GM12878 (cell line): Measurements from ENCODE around the gene KDM2A. TPM values are rescaled to one million over a fixed set of nuclear protein-coding genes. Genes with fewer than 3 reads are reported as not detected.
A peak's percentile ranks its signal among the peaks of the same experiment; 100 is the strongest.

Experiments used
- ATAC-seq: fragments of 200-7000 bp; cut with Tn5 transposase; 3 replicates; pipeline ENCODE4 v1.9.1; 2020; ENCODE audit warnings: mild to moderate bottlenecking, moderate library complexity
- BruUV-seq: library from RNA; stranded (reverse); fragments of 400-500 nt; replicated peaks from 2 replicates; lab custom pipeline; 2021; lab: Mats Ljungman, UMichigan
- CTCF ChIA-PET: fragments of 300-600 bp; sonication (Branson Sonifier 250); formaldehyde crosslinking; extraction: SDS; loops from one replicate; lab custom pipeline; 2021; ENCODE audit warnings: inconsistent platforms; lab: Yijun Ruan, JAX
- POLR2A ChIA-PET: fragments of 350-600 bp; formaldehyde crosslinking; extraction: SDS; loops from one replicate; lab custom pipeline; 2021; ENCODE audit warnings: inconsistent platforms; lab: Charles Lee
- RAD21 ChIA-PET: fragments of 300-600 bp; sonication (Branson Sonifier 250); formaldehyde crosslinking; loops from one replicate; lab custom pipeline; 2023; ENCODE audit warnings: antibody characterized with exemption; ENCODE audit not compliant: unreplicated experiment; lab: Charles Lee
- SMC1A ChIA-PET: fragments of 300-600 bp; sonication (Branson Sonifier 250); formaldehyde crosslinking; loops from one replicate; lab custom pipeline; 2023; ENCODE audit not compliant: unreplicated experiment, uncharacterized antibody; lab: Charles Lee
- DNase-seq: peaks from one replicate; pipeline ENCODE4 v3.0.0-alpha.2; 2011; ENCODE audit warnings: low read depth, low spot score
- FAIRE-seq: peaks from 3 replicates; lab custom pipeline; 2011; peaks lifted over from hg19 to GRCh38; lab: Jason Lieb, UNC
- H2AFZ ChIP-seq: 2 replicates; pipeline ENCODE4 v1.6.0; 2011; ENCODE audit warnings: low read depth, low read length, control low read depth; ENCODE audit not compliant: control insufficient read depth
- H3K27ac ChIP-seq: 2 replicates; pipeline ENCODE4 v1.5.1; 2011; ENCODE audit warnings: control low read depth; ENCODE audit not compliant: control insufficient read depth, insufficient read depth
- H3K27me3 ChIP-seq, 2 experiments: replicated peaks in 1 of 2; 2 replicates each; pipeline versions ENCODE4 v1.6.0 to v1.6.1; 2011; ENCODE audit warnings: low read length in 1 of 2; ENCODE audit not compliant: control insufficient read depth in 2 of 2, insufficient read depth in 2 of 2
- H3K36me3 ChIP-seq, 2 experiments: 2 replicates each; pipeline ENCODE4 v1.5.1; 2011; ENCODE audit warnings: low read length in 1 of 2; ENCODE audit not compliant: control insufficient read depth in 2 of 2, insufficient read depth in 2 of 2
- H3K4me1 ChIP-seq: 2 replicates; pipeline ENCODE4 v1.6.1; 2011; ENCODE audit warnings: mild to moderate bottlenecking, low read length, moderate library complexity, mixed read lengths; ENCODE audit not compliant: control insufficient read depth, insufficient read depth
- H3K4me2 ChIP-seq: 2 replicates; pipeline ENCODE4 v1.6.0; 2011; ENCODE audit warnings: control low read depth; ENCODE audit not compliant: control insufficient read depth, insufficient read depth
- H3K4me3 ChIP-seq: fragments of 200-600 bp; sonication (generic); 2 replicates; pipeline ENCODE4 v1.5.1; 2016
- H3K79me2 ChIP-seq: 2 replicates; pipeline ENCODE4 v1.6.0; 2011; ENCODE audit warnings: low read length; ENCODE audit not compliant: control insufficient read depth, insufficient read depth
- H3K9ac ChIP-seq: 2 replicates; pipeline ENCODE4 v1.8.0; 2011; ENCODE audit warnings: low read length, control low read depth, mixed read lengths; ENCODE audit not compliant: control insufficient read depth, insufficient read depth
- H3K9me3 ChIP-seq: replicated peaks from 3 replicates; pipeline ENCODE4 v1.5.1; 2011; ENCODE audit warnings: mild to moderate bottlenecking, low read length; ENCODE audit not compliant: control insufficient read depth, insufficient read depth
- H4K20me1 ChIP-seq: 2 replicates; pipeline ENCODE4 v1.6.0; 2011; ENCODE audit not compliant: control insufficient read depth, insufficient read depth
- BCL3 ChIP-seq: IDR thresholded peaks from 2 replicates; pipeline ENCODE4 v1.6.1; 2011; ENCODE audit warnings: borderline replicate concordance, low read depth, mild to moderate bottlenecking, moderate library complexity, low read length; ENCODE audit not compliant: insufficient read depth, poor library complexity, severe bottlenecking
- BRCA1 ChIP-seq: IDR thresholded peaks from 2 replicates; pipeline ENCODE4 v1.6.1; 2011; ENCODE audit warnings: low read depth, low read length, improper control_type of control experiment
- E4F1 ChIP-seq: fragments of 450-650 bp; IDR thresholded peaks from 2 replicates; pipeline ENCODE4 v1.6.1; 2018; ENCODE audit warnings: borderline replicate concordance, mild to moderate bottlenecking; ENCODE audit not compliant: partially characterized antibody
- FOXM1 ChIP-seq: IDR thresholded peaks from 2 replicates; pipeline ENCODE4 v1.6.1; 2012; ENCODE audit warnings: low read depth, mild to moderate bottlenecking, inconsistent platforms, low read length, moderate library complexity
- MYC ChIP-seq: IDR thresholded peaks from 2 replicates; pipeline ENCODE4 v1.6.1; 2011; ENCODE audit warnings: mild to moderate bottlenecking, low read length, moderate library complexity, inconsistent platforms; ENCODE audit not compliant: insufficient read depth, insufficient replicate concordance, insufficient read length, severe bottlenecking
- PKNOX1 ChIP-seq: fragments of 450-650 bp; IDR thresholded peaks from 2 replicates; pipeline ENCODE4 v1.6.1; 2016; ENCODE audit warnings: mild to moderate bottlenecking
- POLR2A ChIP-seq: IDR thresholded peaks from 2 replicates; pipeline ENCODE4 v1.6.1; 2011; ENCODE audit warnings: low read depth, mild to moderate bottlenecking, low read length
- RUNX3 ChIP-seq: IDR thresholded peaks from 2 replicates; pipeline ENCODE4 v1.6.1; 2012; ENCODE audit warnings: low read length, inconsistent platforms
- ZNF622 ChIP-seq: fragments of 450-650 bp; IDR thresholded peaks from 2 replicates; pipeline ENCODE4 v1.6.1; 2017; ENCODE audit warnings: mild to moderate bottlenecking, inconsistent platforms
- ZNF687 ChIP-seq: fragments of 450-650 bp; IDR thresholded peaks from 2 replicates; pipeline ENCODE4 v1.6.1; 2017; ENCODE audit warnings: mild to moderate bottlenecking, moderate library complexity
- WGBS: methylation state at CpG from one replicate; pipeline ENCODE4 v1.1.6; 2016; ENCODE audit warnings: low lambda C conversion rate; ENCODE audit not compliant: insufficient replicate concordance, insufficient coverage; ENCODE audit errors: missing lambda C conversion rate; 5-methylcytosine and 5-hydroxymethylcytosine counted together
- in situ Hi-C: fragments of 300-500 bp; cut with MboI; formaldehyde crosslinking; loops from 9 replicates; pipeline ENCODE4 v1.14.3; 2018; ENCODE audit warnings: mixed read lengths
- intact Hi-C: fragments of 100-400 bp; cut with micrococcal nuclease; formaldehyde crosslinking; loops from one replicate; pipeline ENCODE4 v1.14.2; 2022; ENCODE audit not compliant: unreplicated experiment
- polyA plus RNA-seq, 11 experiments: library from polyadenylated mRNA; depleted of rRNA in 4 of 11; unstranded in 6 of 11; stranded (reverse) in 5 of 11; fragments of >200 nt; fragmentation: Nextera tagmentation in 4 of 11; fragmentation: Illumina TruSeq in 1 of 11; extraction: Ambion mirVana in 4 of 11; extraction: Trizol in 1 of 11; gene quantifications; 1 replicate in 1 of 11; 2 replicates in 10 of 11; pipeline versions ENCODE4 v1.2.1 to v1.2.3, GENCODE V29; 2011 to 2016; ENCODE audit warnings: inconsistent platforms in 2 of 11, missing spikeins in 2 of 11, low read depth in 1 of 11
- total RNA-seq, 4 experiments: library from RNA; depleted of rRNA in 3 of 4; stranded (reverse); fragments of >200 nt in 3 of 4; fragmentation: Illumina TruSeq in 1 of 4; extraction: Trizol in 1 of 4; gene quantifications; 2 replicates each; pipeline versions ENCODE4 v1.2.1 to v1.2.3, GENCODE V29; 2013 to 2021

Gene KDM2A
- total and polyA plus RNA-seq, 10 of the 15 experiments (the other 5 are each of a cell fraction or from before 2014, with no cell fraction given), result 10.5 to 69.3 (median 41.6) TPM

GRCh38 chr11:67268962-67269268 lies 149.9 kb downstream of the KDM2A start (continued):
- TF ChIP-seq E4F1, result no peak

GRCh38 chr11:67269401-67270255 lies 150.6 kb downstream of the KDM2A start:
- intact Hi-C loops, result loop anchor here (10.0 kb wide), 1 partner anchor 215 kb away; the partner anchor contains the start of gene AIP
- ATAC-seq, result no peak
- no peak for DNase-seq
- TF ChIP-seq ZNF622, result no peak
- TF ChIP-seq PKNOX1, result 0 out of 2 replicates have a peak, but pooled peaks have one; percentile 13
- TF ChIP-seq MYC, result no peak
- TF ChIP-seq ZNF687, result no peak
- no peak for TF ChIP-seq FOXM1
- no peak for TF ChIP-seq BCL3
- no peak for TF ChIP-seq BRCA1
- no peak for TF ChIP-seq RUNX3
- TF ChIP-seq POLR2A, result peak; percentile 25; the same call in 1 of the 2 replicates

More at GRCh38 chr11:67269401-67270255, 150.6 kb downstream of the KDM2A start:
- FAIRE-seq, result no peak
- peaks cover 60% of the 10 kb centered on the region for H3K4me1 ChIP-seq
- H3K27me3 ChIP-seq, result no peaks in the 10 kb centered on the region
- peak overlapping the region; percentile 98 for H3K27ac ChIP-seq
- RAD21 ChIA-PET, result interaction anchor here (0.6 to 6.6 kb wide), 8 partner anchors 8 to 264 kb away, joined by 3 to 33 read pairs (median 6); partner anchors contain the start of gene ANKRD13D
- no peaks in the 10 kb centered on the region for H3K9me3 ChIP-seq
- peaks cover 6 to 9% of the 10 kb centered on the region in 2 experiments; a peak in 3 of 4 replicates for H3K36me3 ChIP-seq
- no TSS peak for BruUV-seq
- peak overlapping the region; percentile 77 for H3K9ac ChIP-seq
- 9% methylated on average over 15 of the region's 15 CpGs for whole genome bisulfite sequencing
- CTCF ChIA-PET, result interaction anchor here (1.0 to 4.9 kb wide), 9 partner anchors 8 to 113 kb away, joined by 3 to 31 read pairs (median 9); partner anchors contain the start of gene POLD4
- H3K79me2 ChIP-seq, result peaks cover 85% of the 10 kb centered on the region
- H4K20me1 ChIP-seq, result no peaks in the 10 kb centered on the region
- peak overlapping the region; percentile 100 for H3K4me2 ChIP-seq
- no peak overlapping the region for H2AFZ ChIP-seq
- POLR2A ChIA-PET, result interaction anchor here (0.7 to 4.8 kb wide), 7 partner anchors 7 to 216 kb away, joined by 3 to 46 read pairs (median 16); partner anchors contain the start of genes ANKRD13D, POLD4 and PPP1CA
- SMC1A ChIA-PET, result interaction anchor here (0.6 to 6.1 kb wide), 8 partner anchors 8 to 213 kb away, joined by 3 to 35 read pairs (median 4); partner anchors contain the start of genes AIP and ANKRD13D
- H3K4me3 ChIP-seq, result peak overlapping the region; percentile 81
- in situ Hi-C loops, result no loop called here
